Nephron progenitor cell (in vitro differentiated cells): Measurements from ENCODE around the gene SH3PXD2A.
"Not testable (repeated sequence)": the region's sequence is repeated elsewhere in the genome, so short reads cannot be mapped to it uniquely, and the experiment has no call there.

Experiments used
- DNase-seq: peaks from one replicate; pipeline ENCODE4 v3.0.0; 2021
- H3K27ac Mint-ChIP-seq: 2 replicates; pipeline ENCODE4 v1.8.0; 2021; ENCODE audit warnings: mild to moderate bottlenecking, moderate library complexity, mixed read lengths
- H3K27me3 Mint-ChIP-seq: 2 replicates; pipeline ENCODE4 v1.8.0; 2021; ENCODE audit warnings: mild to moderate bottlenecking, low read depth, mixed read lengths; ENCODE audit not compliant: poor library complexity
- H3K36me3 Mint-ChIP-seq: 2 replicates; pipeline ENCODE4 v1.8.0; 2021; ENCODE audit warnings: low read depth, mixed read lengths
- H3K4me1 Mint-ChIP-seq: 2 replicates; pipeline ENCODE4 v1.8.0; 2021; ENCODE audit warnings: mixed read lengths
- H3K4me3 Mint-ChIP-seq: 2 replicates; pipeline ENCODE4 v1.8.0; 2021; ENCODE audit warnings: mild to moderate bottlenecking, moderate library complexity, mixed read lengths
- H3K9me3 Mint-ChIP-seq: 2 replicates; pipeline ENCODE4 v1.8.0; 2021; ENCODE audit warnings: mild to moderate bottlenecking, moderate library complexity, mixed read lengths
- TF ChIP-seq, protein P1 (sequence below): fragments of 200-600 bp; sonication (generic); IDR thresholded peaks from 2 replicates; pipeline ENCODE4 v1.5.0; 2021; ENCODE audit warnings: antibody characterized with exemption

The SH3PXD2A gene

DNA sequence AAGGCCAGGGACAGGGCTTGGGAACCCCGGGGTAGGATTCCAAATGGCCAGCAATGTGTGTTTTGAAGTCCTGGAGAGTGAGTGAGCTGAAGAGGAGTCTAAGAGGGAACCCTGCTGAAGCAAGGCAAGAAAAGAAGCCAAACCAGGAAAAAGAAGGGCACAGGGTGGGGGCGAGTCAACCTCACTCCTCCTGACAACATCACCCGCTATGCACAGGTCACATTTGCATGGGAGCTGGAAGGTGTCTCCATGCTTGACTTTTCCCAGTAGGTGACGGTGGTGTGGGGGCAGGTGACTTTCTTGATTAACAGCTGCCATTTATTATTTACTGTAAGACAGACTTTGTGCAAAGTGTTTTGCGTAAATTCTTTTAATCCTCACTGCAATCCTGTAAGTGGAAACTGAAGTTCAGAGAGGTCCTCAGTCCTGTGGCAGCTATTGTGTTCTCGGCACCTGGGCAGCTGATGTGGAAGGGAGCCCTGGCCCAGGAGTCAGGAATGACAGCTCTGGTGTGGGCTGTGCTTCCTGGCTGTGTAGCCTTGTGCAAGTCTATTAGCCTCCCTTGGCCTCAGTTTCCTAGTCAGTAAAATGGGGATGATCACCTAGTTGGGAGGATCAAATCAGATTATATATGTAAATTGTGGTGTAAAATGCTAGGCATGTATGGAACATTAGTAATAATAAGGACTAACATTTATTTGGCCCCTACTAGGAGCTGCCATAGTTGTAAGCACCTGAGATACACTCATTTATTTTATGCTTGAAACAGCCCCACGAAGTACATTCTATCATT is 90.9 kb downstream of the SH3PXD2A start:
- peaks cover 77% of the 10 kb centered on the region for H3K4me1 Mint-ChIP-seq
- H3K4me3 Mint-ChIP-seq = no peak overlapping the region
- TF ChIP-seq, protein P1, sequence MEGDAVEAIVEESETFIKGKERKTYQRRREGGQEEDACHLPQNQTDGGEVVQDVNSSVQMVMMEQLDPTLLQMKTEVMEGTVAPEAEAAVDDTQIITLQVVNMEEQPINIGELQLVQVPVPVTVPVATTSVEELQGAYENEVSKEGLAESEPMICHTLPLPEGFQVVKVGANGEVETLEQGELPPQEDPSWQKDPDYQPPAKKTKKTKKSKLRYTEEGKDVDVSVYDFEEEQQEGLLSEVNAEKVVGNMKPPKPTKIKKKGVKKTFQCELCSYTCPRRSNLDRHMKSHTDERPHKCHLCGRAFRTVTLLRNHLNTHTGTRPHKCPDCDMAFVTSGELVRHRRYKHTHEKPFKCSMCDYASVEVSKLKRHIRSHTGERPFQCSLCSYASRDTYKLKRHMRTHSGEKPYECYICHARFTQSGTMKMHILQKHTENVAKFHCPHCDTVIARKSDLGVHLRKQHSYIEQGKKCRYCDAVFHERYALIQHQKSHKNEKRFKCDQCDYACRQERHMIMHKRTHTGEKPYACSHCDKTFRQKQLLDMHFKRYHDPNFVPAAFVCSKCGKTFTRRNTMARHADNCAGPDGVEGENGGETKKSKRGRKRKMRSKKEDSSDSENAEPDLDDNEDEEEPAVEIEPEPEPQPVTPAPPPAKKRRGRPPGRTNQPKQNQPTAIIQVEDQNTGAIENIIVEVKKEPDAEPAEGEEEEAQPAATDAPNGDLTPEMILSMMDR = no peak
- no peak overlapping the region for H3K27ac Mint-ChIP-seq
- no peak for DNase-seq
- peaks cover 16% of the 10 kb centered on the region for H3K27me3 Mint-ChIP-seq
- peaks cover 14% of the 10 kb centered on the region for H3K36me3 Mint-ChIP-seq
- H3K9me3 Mint-ChIP-seq = no peaks in the 10 kb centered on the region

DNA sequence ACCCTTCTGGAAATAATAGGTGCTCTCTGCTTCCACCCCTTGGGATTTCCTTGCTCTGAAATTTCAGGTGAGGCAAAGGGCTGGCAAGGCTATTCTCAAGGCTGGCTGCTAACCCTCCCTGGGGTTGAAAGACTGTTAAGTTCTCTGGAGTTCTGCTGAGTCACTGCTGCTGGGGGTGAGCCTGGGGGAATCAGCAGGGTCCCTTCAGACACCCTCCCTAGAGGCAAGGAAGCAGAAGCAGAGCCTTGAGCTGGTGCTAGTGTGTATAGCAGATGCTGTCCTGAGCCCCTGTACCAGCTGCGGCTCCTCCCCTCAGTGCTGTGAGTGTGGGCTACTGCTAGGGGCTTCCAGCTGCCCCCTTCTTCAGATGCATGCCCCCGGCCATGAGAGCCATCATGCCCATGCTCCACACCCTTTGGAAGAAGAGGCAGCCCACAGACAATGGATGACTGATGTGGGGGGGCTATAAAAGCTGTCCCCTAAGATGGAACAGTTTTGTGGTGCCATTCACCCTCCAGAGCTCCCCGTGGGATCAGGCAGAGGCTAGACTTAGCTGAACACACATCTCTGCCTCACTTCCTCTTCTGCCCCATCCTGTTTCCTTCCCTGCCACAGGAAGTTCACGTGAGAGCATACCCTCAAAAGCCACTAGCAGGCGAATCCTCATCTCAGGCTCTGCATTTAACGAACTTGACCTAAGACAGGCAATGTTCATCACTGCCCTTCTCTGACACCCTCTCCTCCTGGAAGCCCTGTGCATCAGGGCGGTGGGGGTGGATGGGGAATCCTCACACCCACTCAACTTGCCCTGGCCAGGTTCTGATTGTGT is 91.8 kb downstream of the SH3PXD2A start:
- H3K27ac Mint-ChIP-seq = no peak overlapping the region
- TF ChIP-seq, protein P1 = no peak
- H3K4me3 Mint-ChIP-seq = no peak overlapping the region
- DNase-seq = no peak
- H3K9me3 Mint-ChIP-seq = no peaks in the 10 kb centered on the region
- H3K4me1 Mint-ChIP-seq = peaks cover 77% of the 10 kb centered on the region
- H3K36me3 Mint-ChIP-seq = peaks cover 8% of the 10 kb centered on the region
- H3K27me3 Mint-ChIP-seq = peaks cover 17% of the 10 kb centered on the region

DNA sequence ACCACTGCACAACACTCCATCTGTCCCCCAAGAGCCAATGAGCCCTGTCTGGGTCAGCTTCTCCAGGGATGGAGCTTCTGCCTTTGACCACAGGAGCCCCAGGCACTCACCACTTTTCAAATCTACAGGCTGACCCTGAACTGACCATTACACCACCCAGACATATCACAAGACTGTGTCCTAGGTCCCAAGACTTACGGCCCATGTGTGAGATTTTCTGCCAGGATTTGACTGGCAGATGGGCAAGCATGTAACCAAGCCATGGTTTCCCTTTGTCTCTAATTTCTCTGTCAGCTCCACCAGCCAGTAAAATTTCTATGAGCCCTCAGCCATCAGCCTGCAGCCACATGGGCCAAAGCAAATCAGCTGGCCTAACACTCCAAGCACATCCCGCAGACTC is 92.5 kb downstream of the SH3PXD2A start:
- Mint-ChIP-seq H3K4me1 (peaks cover 77% of the 10 kb centered on the region), H3K27ac (no peak overlapping the region), H3K4me3 (no peak overlapping the region), H3K36me3 (peaks cover 1% of the 10 kb centered on the region), H3K9me3 (no peaks in the 10 kb centered on the region), H3K27me3 (peaks cover 17% of the 10 kb centered on the region)
- TF ChIP-seq, protein P1 = no peak
- DNase-seq = no peak

DNA sequence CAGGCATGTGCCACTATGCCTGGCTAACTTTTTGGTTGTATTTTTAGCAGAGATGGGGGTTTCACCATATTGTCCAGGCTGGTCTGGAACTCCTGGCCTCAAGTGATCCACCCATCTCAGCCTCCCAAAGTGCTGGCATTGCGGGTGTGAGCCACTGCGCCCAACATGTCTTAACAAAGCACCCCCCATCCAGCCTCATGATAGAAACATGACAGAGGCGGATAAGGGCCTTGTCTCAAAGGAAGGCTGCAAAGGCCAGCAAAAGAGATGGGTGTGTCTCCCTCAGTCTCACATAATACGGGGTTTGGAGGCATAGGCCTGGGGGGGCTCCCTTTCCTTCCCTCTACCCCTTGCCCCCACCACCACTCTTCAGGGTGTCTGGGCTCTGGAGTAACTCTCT is 93.2 kb downstream of the SH3PXD2A start:
- H3K27ac Mint-ChIP-seq = no peak overlapping the region
- no peak for DNase-seq
- no peak overlapping the region for H3K4me3 Mint-ChIP-seq
- no peaks in the 10 kb centered on the region for H3K9me3 Mint-ChIP-seq
- TF ChIP-seq, protein P1 = no peak
- no peaks in the 10 kb centered on the region for H3K36me3 Mint-ChIP-seq
- peaks cover 17% of the 10 kb centered on the region for H3K27me3 Mint-ChIP-seq
- peaks cover 77% of the 10 kb centered on the region for H3K4me1 Mint-ChIP-seq

DNA sequence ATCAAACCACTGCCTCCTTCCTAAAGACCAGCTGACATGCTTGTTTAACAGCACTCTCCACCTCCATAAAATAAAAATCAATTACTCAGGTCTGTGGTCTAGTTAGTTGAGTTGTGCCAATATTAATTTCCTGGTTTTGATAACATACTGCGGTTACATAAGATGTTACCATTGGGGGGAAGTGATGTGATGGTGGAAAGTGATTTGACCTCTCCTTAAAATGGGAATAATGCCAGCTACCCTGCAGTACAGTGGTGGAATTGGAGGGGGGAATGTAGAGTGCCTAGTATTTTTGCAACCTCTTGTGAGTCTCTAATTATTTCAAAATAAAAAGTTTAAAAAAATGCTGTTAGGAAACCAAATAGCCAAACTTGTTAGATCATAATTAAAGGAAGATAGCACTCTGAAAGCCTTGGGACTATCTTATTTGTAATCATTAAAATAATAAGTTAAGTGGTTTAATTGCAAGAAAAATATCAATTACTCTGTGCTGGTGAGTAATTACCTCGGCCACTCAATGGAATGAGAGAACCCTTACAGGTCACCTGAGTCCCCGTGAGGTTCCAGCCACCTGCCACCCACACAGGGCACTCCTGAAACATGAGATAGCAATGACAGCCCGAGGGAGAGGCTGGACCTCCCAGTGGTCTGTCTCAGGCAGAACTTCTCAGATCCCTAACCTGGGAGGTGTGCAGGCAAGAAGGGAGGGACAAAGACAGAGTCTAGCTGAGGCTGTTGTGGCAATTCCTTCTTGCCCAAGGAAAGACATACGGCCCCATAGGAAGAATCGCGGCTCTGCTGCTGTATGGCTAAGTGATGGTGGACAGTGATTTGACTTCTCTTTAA is 94.1 kb downstream of the SH3PXD2A start:
- Mint-ChIP-seq H3K9me3 (no peaks in the 10 kb centered on the region), H3K27me3 (peaks cover 17% of the 10 kb centered on the region), H3K4me3 (no peak overlapping the region), H3K27ac (no peak overlapping the region), H3K4me1 (peaks cover 76% of the 10 kb centered on the region), H3K36me3 (no peaks in the 10 kb centered on the region)
- DNase-seq = no peak
- TF ChIP-seq, protein P1 = no peak

DNA sequence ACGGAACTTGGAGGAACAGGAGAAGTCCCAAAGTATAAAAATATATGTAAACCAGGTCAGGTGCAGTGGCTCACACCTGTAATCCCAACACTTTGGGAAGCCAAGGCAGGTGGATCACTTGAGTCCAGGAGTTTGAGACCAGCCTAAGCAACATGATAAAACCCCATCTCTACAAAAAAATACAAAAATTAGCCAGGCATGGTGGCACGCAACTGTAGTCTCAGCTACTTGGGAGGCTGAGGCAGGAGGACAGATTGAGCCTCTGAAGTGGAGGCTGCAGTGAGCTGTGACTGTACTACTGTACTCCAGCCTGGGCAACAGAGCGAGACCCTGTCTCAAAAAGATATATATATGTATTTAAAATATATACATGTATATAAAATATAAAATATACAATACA is 95.1 kb downstream of the SH3PXD2A start:
- H3K4me1 Mint-ChIP-seq = peaks cover 71% of the 10 kb centered on the region
- not testable (repeated sequence) for H3K4me3 Mint-ChIP-seq, H3K9me3 Mint-ChIP-seq, H3K27ac Mint-ChIP-seq, H3K27me3 Mint-ChIP-seq, DNase-seq, H3K36me3 Mint-ChIP-seq
